Ectodermal cell (in vitro differentiated cells): ENCODE measurements around the gene ADAMTS2.
"Not testable (repeated sequence)": the region's sequence is repeated elsewhere in the genome, so short reads cannot be mapped to it uniquely, and the experiment has no call there.

Source experiments
- H3K27ac ChIP-seq: 2 replicates; pipeline ENCODE4 v1.7.0; 2013; ENCODE audit warnings: mild to moderate bottlenecking, low read depth, low read length; ENCODE audit not compliant: insufficient read depth, poor library complexity, severe bottlenecking
- H3K27me3 ChIP-seq: 2 replicates; pipeline ENCODE4 v1.7.0; 2013; ENCODE audit warnings: mild to moderate bottlenecking, low read length; ENCODE audit not compliant: insufficient read depth, control insufficient read depth, poor library complexity, severe bottlenecking
- H3K36me3 ChIP-seq: one replicate; pipeline ENCODE4 v1.7.0; 2013; ENCODE audit warnings: low read length; ENCODE audit not compliant: control insufficient read depth, insufficient read depth
- H3K4me1 ChIP-seq: one replicate; pipeline ENCODE4 v1.7.0; 2013; ENCODE audit warnings: low read length; ENCODE audit not compliant: control insufficient read depth, insufficient read depth
- H3K4me3 ChIP-seq: 2 replicates; pipeline ENCODE4 v1.7.0; 2013; ENCODE audit warnings: low read depth, low read length, control low read depth; ENCODE audit not compliant: insufficient read depth
- H3K9me3 ChIP-seq: 2 replicates; pipeline ENCODE4 v1.7.0; 2013; ENCODE audit warnings: mild to moderate bottlenecking, low read length, moderate library complexity; ENCODE audit not compliant: control insufficient read depth
- WGBS, 2 experiments: methylation state at CpG; one replicate each; pipeline ENCODE4 v1.1.7; 2013; ENCODE audit warnings: missing lambda C conversion rate in 2 of 2; 5-methylcytosine and 5-hydroxymethylcytosine counted together

ADAMTS2 gene

GRCh38 chr5:179219661-179220620, 125.3 kb downstream of the ADAMTS2 start:
- peaks cover 3% of the 10 kb centered on the region for H3K9me3 ChIP-seq
- 90 to 93% methylated on average over 30 of the region's 30 CpGs for WGBS, 2 experiments
- H3K4me3 ChIP-seq: no peak overlapping the region
- no peaks in the 10 kb centered on the region for H3K27me3 ChIP-seq
- no peaks in the 10 kb centered on the region for H3K36me3 ChIP-seq
- H3K27ac ChIP-seq: no peak overlapping the region
- no peaks in the 10 kb centered on the region for H3K4me1 ChIP-seq

GRCh38 chr5:179218943-179219330, 126.3 kb downstream of the ADAMTS2 start:
- H3K27me3 ChIP-seq: no peaks in the 10 kb centered on the region
- H3K4me1 ChIP-seq: no peaks in the 10 kb centered on the region
- 89 to 92% methylated on average over 4 of the region's 4 CpGs for WGBS, 2 experiments
- H3K27ac ChIP-seq: no peak overlapping the region
- no peak overlapping the region for H3K4me3 ChIP-seq
- H3K36me3 ChIP-seq: no peaks in the 10 kb centered on the region
- peaks cover 3% of the 10 kb centered on the region for H3K9me3 ChIP-seq

GRCh38 chr5:179217956-179218942, 127.0 kb downstream of the ADAMTS2 start:
- no peaks in the 10 kb centered on the region for H3K4me1 ChIP-seq
- H3K36me3 ChIP-seq: no peaks in the 10 kb centered on the region
- WGBS, 2 experiments: 80 to 84% methylated on average over 16 of the region's 16 CpGs
- no peaks in the 10 kb centered on the region for H3K27me3 ChIP-seq
- H3K4me3 ChIP-seq: no peak overlapping the region
- H3K27ac ChIP-seq: no peak overlapping the region
- no peaks in the 10 kb centered on the region for H3K9me3 ChIP-seq

GRCh38 chr5:179217356-179217755, 127.9 kb downstream of the ADAMTS2 start:
- no peaks in the 10 kb centered on the region for H3K36me3 ChIP-seq

GRCh38 chr5:179216381-179216780, 128.9 kb downstream of the ADAMTS2 start:
- H3K27ac ChIP-seq, H3K36me3 ChIP-seq, H3K4me1 ChIP-seq, H3K4me3 ChIP-seq, H3K27me3 ChIP-seq, H3K9me3 ChIP-seq: not testable (repeated sequence)
- WGBS, 2 experiments: 86 to 88% methylated on average over 18 of the region's 18 CpGs

More at GRCh38 chr5:179217356-179217755, 127.9 kb downstream of the ADAMTS2 start:
- H3K27me3 ChIP-seq: no peaks in the 10 kb centered on the region
- no peaks in the 10 kb centered on the region for H3K9me3 ChIP-seq
- 88 to 90% methylated on average over 3 of the region's 3 CpGs for WGBS, 2 experiments
- H3K27ac ChIP-seq: no peak overlapping the region
- H3K4me1 ChIP-seq: no peaks in the 10 kb centered on the region
- no peak overlapping the region for H3K4me3 ChIP-seq

GRCh38 chr5:179215576-179215975, 129.7 kb downstream of the ADAMTS2 start:
- WGBS, 2 experiments: 90 to 91% methylated on average over 2 of the region's 2 CpGs

GRCh38 chr5:179214678-179215077, 130.6 kb downstream of the ADAMTS2 start:
- no peak overlapping the region for H3K27ac ChIP-seq
- no peaks in the 10 kb centered on the region for H3K4me1 ChIP-seq
- no peak overlapping the region for H3K4me3 ChIP-seq
- no peaks in the 10 kb centered on the region for H3K27me3 ChIP-seq
- no peaks in the 10 kb centered on the region for H3K36me3 ChIP-seq
- no peaks in the 10 kb centered on the region for H3K9me3 ChIP-seq
- WGBS, 2 experiments: 100% methylated on average over 3 of the region's 7 CpGs; no CpG with 5 or more reads in 1 of the 2 experiments

More at GRCh38 chr5:179215576-179215975, 129.7 kb downstream of the ADAMTS2 start:
- H3K27ac ChIP-seq: no peak overlapping the region
- no peaks in the 10 kb centered on the region for H3K27me3 ChIP-seq
- H3K36me3 ChIP-seq: no peaks in the 10 kb centered on the region
- no peaks in the 10 kb centered on the region for H3K4me1 ChIP-seq
- no peak overlapping the region for H3K4me3 ChIP-seq
- H3K9me3 ChIP-seq: no peaks in the 10 kb centered on the region

- H3K4me3 ChIP-seq: no peak overlapping the region
- 46% methylated on average over 10 of the region's 10 CpGs for WGBS, 2 experiments
- H3K9me3 ChIP-seq: no peaks in the 10 kb centered on the region
- no peaks in the 10 kb centered on the region for H3K27me3 ChIP-seq
- no peaks in the 10 kb centered on the region for H3K4me1 ChIP-seq
- H3K27ac ChIP-seq: no peak overlapping the region
- no peaks in the 10 kb centered on the region for H3K36me3 ChIP-seq
Observed at GRCh38 chr5:179212870-179213269, 132.4 kb downstream of the ADAMTS2 start.

GRCh38 chr5:179211631-179212030, 133.6 kb downstream of the ADAMTS2 start:
- Histone ChIP-seq H3K27ac (no peak overlapping the region), H3K36me3 (no peaks in the 10 kb centered on the region), H3K4me3 (no peak overlapping the region), H3K27me3 (no peaks in the 10 kb centered on the region), H3K4me1 (no peaks in the 10 kb centered on the region), H3K9me3 (no peaks in the 10 kb centered on the region)
- WGBS, 2 experiments: 90 to 94% methylated on average over 12 of the region's 12 CpGs

- Histone ChIP-seq H3K27me3 (no peaks in the 10 kb centered on the region), H3K27ac (no peak overlapping the region), H3K9me3 (no peaks in the 10 kb centered on the region), H3K36me3 (no peaks in the 10 kb centered on the region), H3K4me1 (no peaks in the 10 kb centered on the region), H3K4me3 (no peak overlapping the region)
- WGBS, 2 experiments: 92 to 94% methylated on average over 3 of the region's 3 CpGs
Observed at GRCh38 chr5:179211068-179211467, 134.2 kb downstream of the ADAMTS2 start.
